Heart right ventricle (tissue), 16 donors: Measurements from ENCODE around the gene CTTNBP2. TPM values are rescaled to one million over a fixed set of nuclear protein-coding genes. Genes with fewer than 3 reads are reported as not detected.

Experiments used
- ATAC-seq, 8 donors: fragments of 200-7000 bp; cut with Tn5 transposase; one replicate each; pipeline ENCODE4 v1.9.1; 2020; ENCODE audit warnings: mild to moderate bottlenecking in 8 of 8, moderate library complexity in 8 of 8, moderate number of reproducible peaks in 1 of 8
- DNase-seq, 2 donors: peaks; one replicate each; pipeline ENCODE4 v3.0.0-alpha.2; 2020
- H3K27ac ChIP-seq, 10 donors: fragments of 200-600 bp; sonication (generic) in 2 of 10; one replicate each; pipeline versions ENCODE4 v1.5.0 to v1.8.0; 2020 to 2022; ENCODE audit warnings: mild to moderate bottlenecking in 3 of 10
- H3K27me3 ChIP-seq, 7 donors: fragments of 200-600 bp; one replicate each; pipeline ENCODE4 v1.8.0; 2021 to 2022; ENCODE audit warnings: mild to moderate bottlenecking in 2 of 7
- H3K36me3 ChIP-seq, 9 donors: fragments of 200-600 bp; sonication (generic) in 1 of 9; one replicate each; pipeline versions ENCODE4 v1.5.0 to v1.8.0; 2020 to 2022; ENCODE audit warnings: mild to moderate bottlenecking in 2 of 9
- H3K4me1 ChIP-seq, 9 donors: fragments of 200-600 bp; sonication (generic) in 1 of 9; one replicate each; pipeline versions ENCODE4 v1.5.0 to v1.8.0; 2020 to 2022; ENCODE audit warnings: mild to moderate bottlenecking in 4 of 9
- H3K4me3 ChIP-seq, 10 donors: fragments of 200-600 bp; sonication (generic) in 2 of 10; one replicate each; pipeline versions ENCODE4 v1.5.0 to v1.8.0; 2020 to 2022; ENCODE audit warnings: mild to moderate bottlenecking in 7 of 10, moderate library complexity in 2 of 10
- H3K9me3 ChIP-seq, 11 donors: fragments of 200-600 bp in 10 of 11; sonication (generic) in 2 of 11; one replicate each; pipeline versions ENCODE4 v1.5.0 to v1.8.0; 2013 to 2022; ENCODE audit warnings: mild to moderate bottlenecking in 2 of 11, control low read depth in 1 of 11, moderate library complexity in 1 of 11
- CTCF ChIP-seq, 9 donors: fragments of 200-600 bp; sonication (generic) in 2 of 9; IDR thresholded peaks; one replicate each; pipeline versions ENCODE4 v1.5.0 to v1.8.0; 2021 to 2022; ENCODE audit warnings: antibody characterized with exemption in 9 of 9, mild to moderate bottlenecking in 5 of 9, moderate library complexity in 1 of 9
- WGBS, 2 donors: extraction: QIAGEN DNeasy Blood & Tissue Kit; methylation state at CpG; one replicate each; pipeline ENCODE4 v1.1.7; 2013; ENCODE audit warnings: inconsistent platforms in 1 of 2; 5-methylcytosine and 5-hydroxymethylcytosine counted together
- intact Hi-C, 10 donors: fragments of 100-400 bp; cut with DNase I; formaldehyde crosslinking; loops; one replicate each; pipeline versions ENCODE4 v1.11.1 to v1.14.2; 2022
- polyA plus RNA-seq, 2 donors: library from polyadenylated mRNA; stranded (reverse); fragments of 200-250 nt; gene quantifications; one replicate each; pipeline ENCODE4 v1.2.3, GENCODE V29; 2013
- total RNA-seq, 10 donors: library from RNA; stranded (reverse); fragmentation: NEBNext Ultra II Directional in 3 of 10; extraction: Animal tissue kit (Norgen Biotek cat#: 25700) in 3 of 10; gene quantifications; one replicate each; pipeline versions ENCODE4 v1.2.1 to v1.2.4, GENCODE V29; 2021 to 2023
- donor health status: Arrhythmogenic right ventricular cardiomyopathy.
- donor health status: ischemic (EF 13 %, LVEDD 7.1; RV severe dilation, severe dysfunction).
- donor health status: healthy with polysubstance abuse.
- donor health status: DM: no; HTN: yes; CAD: no.
- donor health status: DM: no; HTN: no; CAD: no.
- donor health status: ischemic (EF 25% LVEDD 6.9; RV normal size, moderate dysfunction).
- donor health status: ischemic (EF 25% LVEDD 5.7; RV mildly dilated, moderate dysfunction).
- donor health status: healthy.
- donor health status: DM: yes; HTN: yes; CAD: no.
- donor health status: Ischemic cardiomyopathy.
- donor health status: ischemic (EF 35%, LVEDD 5.7; RV mildly dilated, moderate dysfunction).
- donor health status: nonischemic (EF 11% LVEDD 7.7; RV severe dilation, severe dysfunction).
- donor health status: DM: yes; HTN: yes; CAD: no.
- donor health status: PGD.
- donor health status: ischemic (EF 29% LVEDD 5.4; RV normal size, mild dysfunction).
- donor health status: nonischemic (EF 23%, LVEDD 6.1; RV moderate dilation, normal function).

CTTNBP2 gene
- total and polyA plus RNA-seq, 12 donors = 0.41 to 2.0 (median 0.97) TPM

GRCh38 chr7:117874191-117874700 lies 1.0 kb upstream of the CTTNBP2 start:
- ATAC-seq (no peak), DNase-seq (no peak)
- Histone ChIP-seq H3K9me3 (no peaks in the 10 kb centered on the region), H3K4me3 (peak overlapping the region in 4 of 10 donors; percentile 83 to 91 (median 90)), H3K4me1 (peaks cover 0 to 26% (median 12%) of the 10 kb centered on the region in 9 donors), H3K27me3 (peaks cover 0 to 60% (median 17%) of the 10 kb centered on the region in 7 donors), H3K36me3 (no peaks in the 10 kb centered on the region), H3K27ac (no peak overlapping the region)
- no peak for TF ChIP-seq CTCF (IDR thresholded peaks at IDR 0.05)
- intact Hi-C loops = loop anchor here in 4 of 10 donors (5.0 to 10.0 kb wide), 2 partner anchors 119 to 122 kb away; no protein-coding TSS in a partner anchor
- 70 to 76% methylated on average over 7 of the region's 7 CpGs for WGBS, 2 donors

GRCh38 chr7:117872561-117873309 lies 506 bp downstream of the CTTNBP2 start:
- ATAC-seq (peak; percentile 48 to 84 (median 74)), DNase-seq (peak; percentile 5 to 18)
- Histone ChIP-seq H3K27ac (peak overlapping the region in 7 of 10 donors; percentile 22 to 76 (median 70)), H3K4me3 (peak overlapping the region; percentile 57 to 91 (median 80)), H3K9me3 (no peaks in the 10 kb centered on the region), H3K27me3 (peaks cover 0 to 65% (median 17%) of the 10 kb centered on the region in 7 donors), H3K4me1 (peaks cover 0 to 37% (median 13%) of the 10 kb centered on the region in 9 donors), H3K36me3 (no peaks in the 10 kb centered on the region)
- WGBS, 2 donors = 1% methylated on average over 37 to 57 of the region's 57 CpGs
- peak in 1 of 9 donors; percentile 12 for TF ChIP-seq CTCF (IDR thresholded peaks at IDR 0.05)
- intact Hi-C loops = loop anchor here in 4 of 10 donors (5.0 to 10.0 kb wide), 2 partner anchors 118 to 120 kb away; no protein-coding TSS in a partner anchor

- peaks cover 0 to 45% (median 14%) of the 10 kb centered on the region in 9 donors for H3K4me1 ChIP-seq
- H3K36me3 ChIP-seq = no peaks in the 10 kb centered on the region
- peak overlapping the region in 1 of 10 donors; percentile 73 for H3K27ac ChIP-seq
- H3K4me3 ChIP-seq = peak overlapping the region; percentile 57 to 91 (median 80)
- ATAC-seq (peak; percentile 6 to 65 (median 40)), DNase-seq (peak in 1 of 2 donors; percentile 15)
- H3K9me3 ChIP-seq = no peaks in the 10 kb centered on the region
- no peak for TF ChIP-seq CTCF (IDR thresholded peaks at IDR 0.05)
- WGBS, 2 donors = 2 to 6% methylated on average over 18 of the region's 18 CpGs
- H3K27me3 ChIP-seq = peaks cover 0 to 65% (median 17%) of the 10 kb centered on the region in 7 donors
- intact Hi-C loops = loop anchor here in 4 of 10 donors (5.0 to 10.0 kb wide), 2 partner anchors 117 to 120 kb away; no protein-coding TSS in a partner anchor
Observed at GRCh38 chr7:117871778-117872538, 1.3 kb downstream of the CTTNBP2 start.

GRCh38 chr7:117871401-117871777 lies 1.9 kb downstream of the CTTNBP2 start:
- Histone ChIP-seq H3K36me3 (no peaks in the 10 kb centered on the region), H3K27ac (no peak overlapping the region), H3K4me1 (peaks cover 0 to 51% (median 18%) of the 10 kb centered on the region in 9 donors), H3K27me3 (peaks cover 0 to 60% (median 17%) of the 10 kb centered on the region in 7 donors), H3K4me3 (peak overlapping the region in 1 of 10 donors; percentile 91), H3K9me3 (no peaks in the 10 kb centered on the region)
- WGBS, 2 donors = 87 to 92% methylated on average over 4 of the region's 4 CpGs
- no peak for TF ChIP-seq CTCF (IDR thresholded peaks at IDR 0.05)
- DNase-seq (no peak), ATAC-seq (no peak)
- intact Hi-C loops = loop anchor here in 4 of 10 donors (5.0 to 10.0 kb wide), 2 partner anchors 117 to 119 kb away; no protein-coding TSS in a partner anchor
